GM21723 (cell line): Measurements from ENCODE around the gene LRRC45.
A peak's percentile ranks its signal among the peaks of the same experiment; 100 is the strongest.

ENCODE experiments used
- ATAC-seq: cut with Tn5 transposase; IDR thresholded peaks from one replicate; pipeline ENCODE4 v1.9.1; 2021; ENCODE audit warnings: mild to moderate bottlenecking, moderate library complexity; ENCODE audit not compliant: unreplicated experiment

LRRC45 gene

GRCh38 chr17:82060614-82061013 is 37.5 kb downstream of the LRRC45 start:
- no peak for ATAC-seq

GRCh38 chr17:82061047-82061925 is 38.2 kb downstream of the LRRC45 start:
- ATAC-seq, result no peak

GRCh38 chr17:82062076-82062983 is 39.2 kb downstream of the LRRC45 start:
- no peak for ATAC-seq

DNA sequence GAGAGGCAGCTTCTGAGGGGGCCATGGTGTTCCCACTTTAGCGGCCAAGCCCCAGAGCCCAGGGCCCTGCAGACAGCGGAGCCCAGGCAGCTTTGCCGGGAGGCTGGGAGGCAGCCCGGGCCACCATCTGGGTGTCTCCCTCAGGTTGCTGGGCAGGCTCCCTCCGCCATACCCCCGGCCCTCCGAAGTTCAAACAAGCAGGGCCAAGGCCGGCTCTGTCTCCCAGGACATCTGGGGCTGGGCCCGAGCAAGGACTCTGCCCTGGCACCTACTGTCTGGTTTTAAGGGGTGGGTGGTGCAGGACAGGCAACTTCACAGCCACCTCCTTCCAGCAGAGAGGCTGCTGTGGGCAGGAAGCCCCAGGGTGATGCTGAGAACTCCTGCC is 39.9 kb downstream of the LRRC45 start:
- no peak for ATAC-seq

DNA sequence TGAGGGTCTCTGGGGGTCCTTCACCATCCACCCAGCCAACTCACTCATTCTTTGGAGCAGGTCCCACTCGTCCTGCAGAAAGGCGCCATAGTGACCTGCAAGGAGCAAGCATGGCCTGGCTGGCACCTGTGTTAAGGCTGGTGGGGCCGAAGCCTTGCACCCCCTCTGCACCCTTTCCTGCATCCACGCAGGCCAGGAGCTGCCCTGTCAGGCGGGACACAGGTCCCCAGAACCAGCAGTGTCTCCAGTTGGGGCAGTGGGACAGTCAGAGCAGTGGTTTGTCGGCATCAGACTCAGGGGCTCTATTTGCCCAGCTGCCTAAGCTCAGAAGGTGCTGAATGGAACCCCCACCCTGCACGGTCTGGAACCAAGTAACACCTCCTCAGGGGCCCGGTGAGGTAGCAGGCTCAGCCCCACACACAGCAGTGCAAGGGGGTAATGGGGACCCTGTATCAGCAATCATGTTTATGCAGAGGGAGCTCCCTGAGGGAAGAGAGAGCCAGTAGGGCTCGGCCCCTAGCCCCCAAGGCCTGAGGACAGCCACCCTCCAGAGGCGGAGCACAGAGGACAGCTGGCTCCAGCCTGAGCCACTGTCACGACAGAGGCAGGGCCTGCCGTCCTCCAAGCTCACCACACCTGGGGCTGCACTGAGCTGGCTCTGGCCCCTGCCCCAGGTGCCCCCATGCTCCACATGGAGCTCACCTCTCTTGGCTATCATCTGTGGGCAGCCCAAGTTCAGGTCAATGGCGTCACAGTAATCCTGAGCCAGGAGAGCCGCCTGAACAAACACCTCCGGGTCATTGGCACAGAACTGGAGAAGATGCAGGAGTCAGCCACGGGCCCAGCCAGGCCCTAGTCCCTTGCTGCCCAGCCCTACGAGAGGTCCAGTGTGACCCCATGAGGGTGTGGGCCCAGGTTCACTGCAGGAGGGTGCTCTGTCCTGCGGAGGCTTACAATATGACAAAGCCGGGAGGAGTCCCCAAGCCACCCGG is 40.6 kb downstream of the LRRC45 start:
- no peak for ATAC-seq

DNA sequence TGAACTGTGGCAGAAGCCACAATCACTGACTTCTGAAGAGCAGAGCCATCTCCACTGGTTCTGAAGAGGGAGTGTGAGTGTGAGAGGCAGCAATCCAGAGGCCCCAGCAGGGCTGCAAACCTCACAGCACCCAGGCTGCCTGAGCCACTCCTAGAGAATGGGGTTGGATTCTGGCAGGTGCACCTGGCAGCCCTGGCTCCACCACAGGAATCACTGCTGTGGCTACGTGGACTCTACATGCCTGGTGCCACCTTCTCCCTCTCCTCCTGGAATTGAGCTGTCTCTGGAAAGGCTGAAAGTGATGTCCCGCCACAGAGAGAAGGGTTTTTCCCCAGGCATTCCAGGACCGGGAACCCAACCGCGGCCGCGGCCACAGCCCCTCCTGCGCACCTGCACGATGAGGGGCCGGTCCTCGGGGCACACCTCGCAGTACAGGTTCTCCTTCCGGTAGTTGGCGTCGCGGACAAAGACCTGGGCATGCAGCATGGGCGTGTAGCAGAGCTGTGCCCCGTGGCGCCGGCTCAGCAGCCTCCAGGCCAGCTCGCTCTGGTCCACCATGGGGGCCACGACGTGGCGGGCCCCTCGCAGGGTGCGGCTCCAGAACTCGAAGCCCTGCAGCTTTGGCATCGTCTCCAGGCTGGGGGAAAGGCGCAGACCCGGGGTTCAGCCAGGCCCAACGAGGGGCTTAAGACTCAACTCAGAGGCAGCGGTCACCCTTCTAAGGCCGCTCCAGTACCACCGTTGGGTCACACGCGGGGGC is 41.5 kb downstream of the LRRC45 start:
- ATAC-seq, result peak; percentile 6

DNA sequence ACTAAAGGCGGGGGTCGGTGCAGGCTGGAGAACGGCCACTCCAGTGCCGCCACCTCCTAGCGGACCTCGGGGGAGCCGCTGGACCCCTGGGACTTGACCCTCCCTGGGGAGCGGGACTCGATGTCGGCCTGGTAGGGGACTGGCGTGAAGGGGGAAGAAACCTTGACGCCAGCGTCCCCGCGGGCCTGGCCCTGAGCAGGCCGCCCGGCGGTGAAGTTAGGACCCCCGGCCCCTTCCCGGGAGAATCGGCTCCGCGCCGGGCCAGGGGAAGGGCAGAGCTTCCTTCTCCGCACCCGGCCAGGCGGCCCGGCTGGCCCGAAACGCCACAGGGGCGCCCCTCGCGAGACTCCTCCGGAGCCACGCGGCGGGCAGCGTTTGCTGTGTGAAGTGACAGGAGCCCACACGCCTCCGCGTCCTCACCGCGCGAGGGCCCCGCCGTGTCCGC is 42.1 kb downstream of the LRRC45 start:
- ATAC-seq, result peak; percentile 8

DNA sequence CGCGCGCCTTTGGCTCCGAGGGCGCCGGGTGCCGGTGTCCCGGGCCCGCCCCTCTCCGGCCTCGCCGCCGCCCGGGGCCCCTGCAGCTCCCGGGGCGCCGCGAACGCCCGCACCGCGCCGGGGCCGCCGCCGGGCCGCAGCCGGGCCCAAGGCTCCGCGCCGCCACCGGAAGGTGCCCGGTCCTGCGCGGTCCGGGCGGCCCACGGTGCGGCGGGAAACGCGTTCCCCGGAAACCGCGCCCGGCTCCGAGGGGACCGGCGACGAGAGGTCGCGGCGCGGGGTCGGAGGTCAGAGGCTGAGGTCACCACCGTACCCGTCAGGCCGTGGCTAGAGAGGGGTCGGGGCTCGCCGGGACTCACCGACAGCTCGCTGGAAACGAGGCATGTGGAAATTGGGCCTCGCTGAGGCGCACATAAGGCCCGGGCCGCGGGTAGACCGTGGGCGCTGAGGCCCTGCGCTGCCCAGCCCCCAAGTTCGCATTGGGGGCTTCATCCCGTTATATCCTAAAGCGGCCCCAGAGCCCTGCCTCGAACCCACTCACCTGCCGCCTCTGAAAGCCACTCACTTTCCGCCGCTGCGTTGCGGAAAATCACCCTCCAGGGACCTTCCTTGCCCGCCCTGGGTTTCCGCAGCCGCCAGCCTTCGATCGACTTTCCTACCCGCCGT is 42.7 kb downstream of the LRRC45 start, which contains the start of gene DUS1L:
DUS1L (minus strand) TSS at position 167 of the 666 bp plus-strand sequence. CDS start 745 bp downstream, outside the sequence.
- peak; percentile 68 for ATAC-seq

DNA sequence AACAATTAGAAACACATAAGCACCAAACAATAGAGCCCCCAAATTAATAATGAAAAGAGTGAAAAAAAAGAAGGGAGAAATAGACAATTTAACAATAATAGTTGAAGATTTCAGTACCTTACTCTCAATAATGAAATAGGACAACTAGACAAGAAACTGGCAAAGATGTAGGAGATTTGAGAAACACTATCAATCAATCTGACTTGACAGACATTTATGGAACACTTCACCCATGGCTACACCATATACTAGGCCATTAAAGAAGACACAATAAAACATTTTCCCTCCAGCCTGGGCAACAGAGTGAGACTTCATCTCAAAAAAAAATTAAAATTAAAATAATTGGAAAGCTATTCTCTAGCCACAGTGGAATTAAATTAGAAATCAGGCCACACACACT is 47.5 kb downstream of the LRRC45 start:
- ATAC-seq, result no peak

- ATAC-seq, result no peak
These were observed 49.7 kb downstream of the LRRC45 start for GRCh38 chr17:82072827-82073226.

DNA sequence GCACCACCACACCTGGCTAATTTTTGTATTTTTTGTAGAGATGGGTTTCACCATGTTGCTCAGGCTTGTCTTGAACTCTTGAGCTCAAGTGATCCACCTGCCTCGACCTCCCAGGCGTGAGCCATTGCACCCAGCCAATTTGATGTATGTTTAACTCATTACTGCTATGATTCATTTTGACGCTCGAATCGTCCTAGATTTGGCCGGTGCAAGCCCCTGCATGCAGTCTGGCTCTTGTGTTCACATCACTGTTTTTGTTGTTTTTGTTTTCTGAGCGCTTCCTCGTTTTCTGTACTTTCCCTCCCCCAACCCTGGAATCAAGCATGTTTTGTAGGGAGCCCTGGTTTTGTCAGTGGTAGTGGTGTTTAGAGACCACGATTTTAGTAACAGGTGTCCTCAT is 50.3 kb downstream of the LRRC45 start:
- no peak for ATAC-seq

- ATAC-seq, result no peak
These were observed 53.1 kb downstream of the LRRC45 start for GRCh38 chr17:82076018-82076784.

- no peak for ATAC-seq
These were observed 53.9 kb downstream of the LRRC45 start for GRCh38 chr17:82076785-82077591.

GRCh38 chr17:82077617-82078358 is 54.7 kb downstream of the LRRC45 start:
- ATAC-seq, result no peak

GRCh38 chr17:82078433-82078832 is 55.3 kb downstream of the LRRC45 start:
- ATAC-seq, result no peak

- no peak for ATAC-seq
These were observed 56.0 kb downstream of the LRRC45 start for GRCh38 chr17:82079001-82079677.
